Trophoblast cell (in vitro differentiated cells and primary cell): ENCODE data around the gene TNNC2. TPM values are rescaled to one million over a fixed set of nuclear protein-coding genes. Genes with fewer than 3 reads are reported as not detected.
"Not testable (repeated sequence)": the region's sequence is repeated elsewhere in the genome, so short reads cannot be mapped to it uniquely, and the experiment has no call there.

Experiments used
- DNase-seq, 2 donors: peaks; one replicate each; pipeline ENCODE4 v3.0.0-alpha.2; 2016
- H2AFZ ChIP-seq: 2 replicates; pipeline ENCODE4 v1.6.1; 2013; ENCODE audit warnings: low read length, moderate library complexity, mild to moderate bottlenecking; ENCODE audit not compliant: insufficient read depth, poor library complexity
- H2AK5ac ChIP-seq: 2 replicates; pipeline ENCODE4 v1.6.1; 2013; ENCODE audit warnings: mild to moderate bottlenecking, low read length
- H2BK120ac ChIP-seq: 2 replicates; pipeline ENCODE4 v1.6.1; 2013; ENCODE audit warnings: low read length, mild to moderate bottlenecking, moderate library complexity; ENCODE audit not compliant: insufficient read depth, poor library complexity
- H2BK12ac ChIP-seq: 2 replicates; pipeline ENCODE4 v1.6.1; 2013; ENCODE audit warnings: mild to moderate bottlenecking, low read length, moderate library complexity
- H2BK5ac ChIP-seq: 2 replicates; pipeline ENCODE4 v1.6.1; 2013; ENCODE audit warnings: low read length, low read depth, moderate library complexity, mild to moderate bottlenecking; ENCODE audit not compliant: poor library complexity
- H3K14ac ChIP-seq: 2 replicates; pipeline ENCODE4 v1.6.1; 2013; ENCODE audit warnings: mild to moderate bottlenecking, low read length
- H3K18ac ChIP-seq: 2 replicates; pipeline ENCODE4 v1.6.1; 2013; ENCODE audit warnings: mild to moderate bottlenecking, low read length
- H3K23ac ChIP-seq: 2 replicates; pipeline ENCODE4 v1.6.1; 2013; ENCODE audit warnings: low read length
- H3K27ac ChIP-seq: 2 replicates; pipeline ENCODE4 v1.5.1; 2013; ENCODE audit warnings: low read depth, mild to moderate bottlenecking, inconsistent platforms, low read length, moderate library complexity
- H3K27me3 ChIP-seq: 2 replicates; pipeline ENCODE4 v1.6.1; 2013; ENCODE audit warnings: inconsistent platforms, mild to moderate bottlenecking, low read length, moderate library complexity; ENCODE audit not compliant: insufficient read depth
- H3K36me3 ChIP-seq, 2 experiments: 1 replicate in 1 of 2; 2 replicates in 1 of 2; pipeline ENCODE4 v1.6.1; 2013; ENCODE audit warnings: low read length in 2 of 2, mild to moderate bottlenecking in 2 of 2, moderate library complexity in 1 of 2; ENCODE audit not compliant: insufficient read depth in 2 of 2, control insufficient read depth in 1 of 2
- H3K4ac ChIP-seq: 2 replicates; pipeline ENCODE4 v1.6.1; 2013; ENCODE audit warnings: low read depth, mild to moderate bottlenecking, low read length, moderate library complexity
- H3K4me1 ChIP-seq, 2 experiments: 1 replicate in 1 of 2; 2 replicates in 1 of 2; pipeline ENCODE4 v1.6.1; 2013; ENCODE audit warnings: low read length in 2 of 2, mild to moderate bottlenecking in 2 of 2, moderate library complexity in 1 of 2; ENCODE audit not compliant: insufficient read depth in 2 of 2, control insufficient read depth in 1 of 2
- H3K4me2 ChIP-seq: 2 replicates; pipeline ENCODE4 v1.6.1; 2013; ENCODE audit warnings: inconsistent platforms, mild to moderate bottlenecking, low read length, moderate library complexity
- H3K4me3 ChIP-seq: 2 replicates; pipeline ENCODE4 v1.5.1; 2013; ENCODE audit warnings: mild to moderate bottlenecking, low read depth, low read length, inconsistent platforms
- H3K79me1 ChIP-seq: one replicate; pipeline ENCODE4 v1.6.1; 2013; ENCODE audit warnings: low read length
- H3K79me2 ChIP-seq: 2 replicates; pipeline ENCODE4 v1.6.1; 2013; ENCODE audit warnings: low read length, mild to moderate bottlenecking; ENCODE audit not compliant: control insufficient read depth, insufficient read depth, poor library complexity
- H3K9ac ChIP-seq: 2 replicates; pipeline ENCODE4 v1.6.1; 2013; ENCODE audit warnings: mild to moderate bottlenecking, low read length
- H3K9me3 ChIP-seq: 2 replicates; pipeline ENCODE4 v1.6.1; 2013; ENCODE audit warnings: low read depth, mild to moderate bottlenecking, control low read depth, inconsistent platforms, low read length; ENCODE audit not compliant: insufficient read depth
- H4K12ac ChIP-seq: 2 replicates; pipeline ENCODE4 v1.6.1; 2013; ENCODE audit warnings: low read depth, mild to moderate bottlenecking, low read length, moderate library complexity
- H4K8ac ChIP-seq: 2 replicates; pipeline ENCODE4 v1.6.1; 2013; ENCODE audit warnings: low read depth, mild to moderate bottlenecking, low read length, moderate library complexity
- H4K91ac ChIP-seq: one replicate; pipeline ENCODE4 v1.6.1; 2013; ENCODE audit warnings: low read depth, mild to moderate bottlenecking, low read length, moderate library complexity
- WGBS: extraction: QIAGEN DNeasy Blood & Tissue Kit; methylation state at CpG from one replicate; pipeline ENCODE4 v1.1.7; 2013; ENCODE audit warnings: missing lambda C conversion rate; ENCODE audit not compliant: insufficient read length, insufficient coverage; ENCODE audit errors: extremely low coverage; 5-methylcytosine and 5-hydroxymethylcytosine counted together
- polyA plus RNA-seq: library from polyadenylated mRNA; stranded (reverse); fragments of 200-250 nt; gene quantifications from 2 replicates; pipeline ENCODE4 v1.2.3, GENCODE V29; 2013

TNNC2 gene
- 0.11 and 0.14 TPM in 2 replicates for polyA plus RNA-seq

DNA sequence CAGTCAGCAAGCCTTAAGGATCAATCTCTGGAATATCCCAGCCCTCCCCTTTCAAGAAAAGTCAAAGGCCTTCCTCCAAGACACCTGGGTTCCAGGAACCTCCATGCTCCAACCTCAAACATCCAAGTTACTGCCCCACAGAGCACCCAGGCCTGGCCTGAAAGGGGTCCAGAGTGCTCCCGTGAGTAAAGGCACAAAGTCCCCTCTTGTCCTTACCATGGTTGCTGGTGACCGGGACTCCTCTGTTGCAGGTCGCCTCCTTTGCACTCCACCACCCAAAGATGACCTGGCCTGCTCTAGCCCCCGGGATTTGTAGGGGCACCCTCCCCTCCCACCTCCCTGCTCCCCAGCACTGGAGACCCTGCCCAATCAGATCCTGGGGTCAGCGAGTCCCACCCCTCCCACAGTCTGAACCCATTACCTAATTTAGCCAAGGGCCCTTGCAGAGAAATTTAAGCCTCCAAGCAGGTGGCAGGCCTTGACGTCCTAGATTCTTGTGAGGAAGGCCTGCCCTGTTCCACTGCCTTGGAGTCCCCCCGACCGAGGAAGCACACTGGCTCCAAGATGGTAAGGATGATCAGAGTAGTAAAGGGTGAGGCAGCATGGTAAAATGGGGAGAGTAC is at the start of gene TNNC2:
TNNC2 (minus strand) TSS at position 283 of the 623 bp plus-strand sequence; CDS start at position 219, 64 bp downstream.
- Histone ChIP-seq H3K18ac (no peak within 1 kb of the TSS), H2AFZ (no peak within 1 kb of the TSS), H3K4me1 (peaks cover 13 to 14% of the 10 kb centered on the region in 2 experiments), H3K23ac (no peak within 1 kb of the TSS), H3K27ac (no peak within 1 kb of the TSS), H2BK120ac (no peak within 1 kb of the TSS), H3K4me3 (no peak within 1 kb of the TSS), H3K36me3 (no peaks in the 10 kb centered on the region), H3K9ac (no peak within 1 kb of the TSS), H4K8ac (no peak within 1 kb of the TSS), H2BK5ac (no peak within 1 kb of the TSS), H4K12ac (no peak within 1 kb of the TSS), H3K27me3 (no peaks in the 10 kb centered on the region), H3K79me1 (no peaks in the 10 kb centered on the region), H2BK12ac (no peak within 1 kb of the TSS), H4K91ac (no peak within 1 kb of the TSS), H2AK5ac (no peak within 1 kb of the TSS), H3K4me2 (no peak within 1 kb of the TSS), H3K4ac (no peak within 1 kb of the TSS), H3K14ac (no peak within 1 kb of the TSS), H3K79me2 (no peaks in the 10 kb centered on the region), H3K9me3 (no peaks in the 10 kb centered on the region)
- WGBS = no CpG with 5 or more reads among the region's 8 CpGs
- no peak for DNase-seq

DNA sequence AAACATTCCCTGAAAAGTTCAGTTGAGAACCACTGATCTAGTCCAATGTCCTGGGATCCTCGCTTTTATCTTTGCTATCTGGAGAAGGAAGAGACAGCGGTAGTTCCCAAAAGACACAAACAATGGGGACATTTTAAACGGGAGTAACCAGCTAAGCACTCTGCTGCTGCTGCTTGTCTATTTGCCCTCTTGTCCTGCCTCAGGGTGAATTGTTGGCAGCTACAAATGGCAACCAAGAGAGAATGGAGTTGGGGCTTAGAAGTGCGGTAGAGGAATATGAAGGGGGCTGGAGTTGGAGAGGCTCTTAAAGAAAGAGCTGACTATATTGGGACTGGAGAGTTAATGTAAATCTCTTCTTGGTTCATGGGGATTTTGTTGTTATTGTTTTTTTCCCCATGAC is 47.5 kb upstream of the TNNC2 start:
- no CpG with 5 or more reads among the region's 4 CpGs for WGBS
- Histone ChIP-seq H2AK5ac (no peak overlapping the region), H3K23ac (no peak overlapping the region), H2BK5ac (no peak overlapping the region), H4K8ac (no peak overlapping the region), H4K12ac (no peak overlapping the region), H2AFZ (no peak overlapping the region), H2BK12ac (no peak overlapping the region), H3K79me2 (no peaks in the 10 kb centered on the region), H3K27ac (no peak overlapping the region), H3K36me3 (peaks cover 12 to 14% of the 10 kb centered on the region in 2 experiments), H3K4ac (no peak overlapping the region), H3K9ac (no peak overlapping the region), H3K9me3 (no peaks in the 10 kb centered on the region), H3K27me3 (no peaks in the 10 kb centered on the region), H3K4me3 (no peak overlapping the region), H3K14ac (no peak overlapping the region), H3K4me1 (peaks cover 5 to 10% of the 10 kb centered on the region in 2 experiments), H3K18ac (no peak overlapping the region), H3K4me2 (no peak overlapping the region), H2BK120ac (no peak overlapping the region), H3K79me1 (no peaks in the 10 kb centered on the region), H4K91ac (no peak overlapping the region)
- DNase-seq = no peak

DNA sequence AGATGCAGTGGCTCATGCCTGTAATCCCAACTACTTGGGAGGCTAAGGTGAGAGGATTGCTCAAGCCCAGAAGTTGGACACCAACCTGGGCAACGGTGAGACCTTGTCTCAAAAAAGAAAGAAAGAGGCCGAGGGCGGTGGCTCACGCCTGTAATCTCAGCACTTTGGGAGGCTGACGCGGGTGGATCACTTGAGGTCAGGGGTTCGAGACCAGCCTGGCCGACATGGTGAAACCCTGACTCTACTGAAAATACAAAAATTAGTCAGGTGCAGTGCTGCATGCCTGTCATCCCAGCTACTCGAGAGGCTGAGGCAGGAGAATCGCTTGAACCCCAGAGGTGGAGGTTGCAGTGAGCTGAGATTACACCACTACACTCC is 47.0 kb upstream of the TNNC2 start:
- H2BK5ac ChIP-seq, H3K79me1 ChIP-seq, H3K4me2 ChIP-seq, H4K8ac ChIP-seq, H3K27me3 ChIP-seq, H3K14ac ChIP-seq, H4K91ac ChIP-seq, H2BK120ac ChIP-seq, H3K9me3 ChIP-seq, DNase-seq, H3K23ac ChIP-seq, H3K27ac ChIP-seq, H3K4ac ChIP-seq, H2BK12ac ChIP-seq, H2AK5ac ChIP-seq, H3K4me3 ChIP-seq, H2AFZ ChIP-seq, H3K9ac ChIP-seq, H3K79me2 ChIP-seq, H4K12ac ChIP-seq, H3K18ac ChIP-seq: not testable (repeated sequence)
- no CpG with 5 or more reads among the region's 10 CpGs for whole genome bisulfite sequencing
- Histone ChIP-seq H3K36me3 (peaks cover 12 to 14% of the 10 kb centered on the region in 2 experiments), H3K4me1 (peaks cover 5 to 10% of the 10 kb centered on the region in 2 experiments)

DNA sequence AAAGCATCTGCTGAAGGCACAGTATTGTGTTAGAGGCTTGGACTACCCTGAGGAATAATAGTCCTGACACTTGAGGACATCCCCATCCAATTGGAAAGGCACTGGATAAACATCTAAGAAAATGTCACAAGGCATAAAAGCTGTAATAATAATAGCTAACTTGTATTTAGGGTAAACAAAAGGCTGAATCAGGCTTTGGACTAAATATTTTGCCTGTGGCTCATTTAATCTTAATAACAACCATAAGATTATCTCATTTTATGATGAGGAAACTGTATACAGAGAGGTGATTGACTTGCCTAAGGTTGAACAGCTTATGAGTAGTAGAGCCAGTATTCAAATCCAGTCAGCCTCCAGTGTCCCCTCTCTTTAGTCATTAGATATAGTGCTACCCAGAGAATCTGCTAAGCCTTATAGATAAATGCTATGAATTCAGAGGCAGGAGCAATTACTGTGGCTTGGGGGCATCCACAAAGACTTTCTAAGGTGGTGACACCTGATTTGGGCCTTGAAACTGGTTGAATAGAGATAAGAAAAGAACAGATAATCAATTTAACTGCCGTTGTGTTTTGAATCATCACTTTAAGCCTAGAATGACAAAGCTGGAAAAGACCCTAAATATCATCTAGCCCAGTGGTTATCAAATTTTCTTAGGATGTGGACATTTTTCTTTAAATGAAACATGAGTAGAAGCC is 46.4 kb upstream of the TNNC2 start:
- H4K8ac ChIP-seq = no peak overlapping the region
- H3K27ac ChIP-seq = no peak overlapping the region
- H3K79me1 ChIP-seq = no peaks in the 10 kb centered on the region
- no peak overlapping the region for H2BK12ac ChIP-seq
- H3K36me3 ChIP-seq = peaks cover 12 to 14% of the 10 kb centered on the region in 2 experiments
- H3K4me1 ChIP-seq = peaks cover 5 to 10% of the 10 kb centered on the region in 2 experiments
- no peak overlapping the region for H4K91ac ChIP-seq
- H2BK5ac ChIP-seq = no peak overlapping the region
- no peak overlapping the region for H3K4me2 ChIP-seq
- no peak overlapping the region for H2BK120ac ChIP-seq
- no peak overlapping the region for H3K4ac ChIP-seq
- H3K9ac ChIP-seq = no peak overlapping the region
- H3K18ac ChIP-seq = no peak overlapping the region
- no peak overlapping the region for H2AFZ ChIP-seq
- no peaks in the 10 kb centered on the region for H3K27me3 ChIP-seq
- H3K79me2 ChIP-seq = no peaks in the 10 kb centered on the region
- H3K4me3 ChIP-seq = no peak overlapping the region
- H3K9me3 ChIP-seq = no peaks in the 10 kb centered on the region
- DNase-seq = no peak
- H3K23ac ChIP-seq = no peak overlapping the region
- WGBS = no CpG with 5 or more reads among the region's 1 CpG
- no peak overlapping the region for H3K14ac ChIP-seq
- no peak overlapping the region for H4K12ac ChIP-seq
- H2AK5ac ChIP-seq = no peak overlapping the region
